ENCODE results near the gene CHI3L1.

CHI3L1 gene

GRCh38 chr1:203204756-203205155 lies 18.3 kb upstream of the CHI3L1 start:
- no peak for DNase-seq (ENCODE audit: low spot score)

- DNase-seq (ENCODE audit: low spot score) = no peak
Observed at GRCh38 chr1:203202431-203203245, 16.1 kb upstream of the CHI3L1 start.

DNA sequence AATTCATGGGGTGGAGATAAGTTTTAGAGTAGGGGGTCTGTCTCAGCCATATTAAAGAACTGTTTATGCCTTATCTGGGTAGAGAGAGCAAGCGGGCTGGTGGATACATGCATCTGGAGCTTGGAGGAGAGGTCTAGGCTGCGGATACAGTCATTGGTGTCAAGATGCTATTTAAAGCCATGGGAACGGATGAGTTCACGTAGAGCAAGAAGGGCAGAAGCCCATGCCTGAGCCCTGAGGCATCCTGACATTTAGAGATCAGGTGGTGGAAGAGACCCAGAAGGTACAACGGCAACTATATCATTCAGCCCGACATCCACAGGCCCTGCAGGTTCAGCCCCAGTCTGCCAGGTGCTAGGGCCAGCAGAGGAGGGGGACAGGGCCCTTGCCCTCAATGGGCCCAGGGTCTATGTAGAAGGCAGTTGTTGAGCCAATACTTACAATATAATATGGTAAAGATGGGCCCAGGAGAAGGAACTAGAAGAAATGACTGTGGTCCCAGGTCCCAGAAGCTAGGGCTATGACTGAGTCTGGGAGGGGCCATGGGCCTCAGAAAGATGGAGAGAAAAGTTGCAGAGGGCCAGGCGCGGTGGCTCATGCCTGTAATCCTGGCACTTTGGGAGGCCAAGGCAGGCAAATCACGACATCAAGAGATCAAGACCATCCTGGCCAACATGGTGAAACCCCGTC lies 15.2 kb upstream of the CHI3L1 start:
- no peak for DNase-seq (ENCODE audit: low spot score)

GRCh38 chr1:203200916-203201315 lies 14.4 kb upstream of the CHI3L1 start:
- DNase-seq (ENCODE audit: low spot score) = no peak

GRCh38 chr1:203199816-203200571 lies 13.5 kb upstream of the CHI3L1 start:
- DNase-seq (ENCODE audit: low spot score) = no peak

DNA sequence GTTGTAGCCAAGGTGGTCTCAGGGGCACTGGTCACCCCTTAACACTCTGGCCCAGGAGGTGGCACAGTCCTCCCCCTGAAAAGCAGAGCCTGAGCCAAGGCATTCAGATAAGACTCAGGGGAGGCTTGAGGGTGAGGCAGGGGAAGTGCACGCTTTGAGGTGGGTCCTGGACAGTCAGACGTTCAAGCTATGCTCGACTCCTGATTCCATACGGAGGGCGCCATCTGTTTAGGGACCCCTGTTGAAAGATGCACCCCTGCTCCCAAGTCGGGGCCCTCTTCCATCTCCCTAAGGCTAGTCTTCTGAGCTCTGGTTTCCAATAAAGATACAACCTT lies 12.9 kb upstream of the CHI3L1 start:
- DNase-seq (ENCODE audit: low spot score) = no peak

DNA sequence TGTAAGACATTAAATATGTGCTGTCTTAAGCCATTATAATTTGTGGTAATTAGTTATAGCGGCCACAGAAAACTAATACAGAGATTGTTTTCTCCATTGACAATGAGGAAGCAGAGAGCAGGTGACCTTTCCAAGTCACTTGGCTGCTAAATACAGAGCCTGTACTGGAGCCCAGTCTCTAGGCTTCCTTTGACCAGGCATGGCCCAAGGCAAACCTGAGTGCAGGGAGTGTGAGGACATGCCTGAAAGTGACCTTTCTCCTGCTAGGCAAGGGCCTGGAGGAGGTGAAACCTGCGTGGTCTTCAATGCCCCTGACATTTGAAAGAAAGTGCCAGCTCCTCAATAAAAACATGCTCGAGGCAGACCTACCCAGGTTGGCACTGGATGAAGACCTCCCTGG lies 12.5 kb upstream of the CHI3L1 start:
- no peak for DNase-seq (ENCODE audit: low spot score)

DNA sequence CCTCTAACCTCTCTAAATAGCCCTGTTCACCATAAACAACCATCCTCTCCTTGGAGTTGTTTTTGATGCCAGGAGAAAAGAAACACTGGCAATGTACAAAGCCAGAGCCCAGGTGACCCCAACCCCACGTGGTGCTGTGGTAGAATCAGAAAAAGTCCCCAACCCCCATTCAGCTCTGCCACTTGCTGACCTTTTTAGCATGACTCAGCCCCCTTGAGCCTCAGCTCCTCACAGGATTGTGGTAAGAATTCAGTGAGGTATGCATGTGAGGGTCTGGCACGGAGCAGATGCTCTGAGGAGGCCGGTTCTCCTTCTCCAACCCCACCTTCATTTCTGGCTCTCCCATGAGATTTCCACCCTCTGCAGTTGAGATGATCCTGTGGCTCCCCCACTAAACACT lies 11.1 kb upstream of the CHI3L1 start:
- DNase-seq (ENCODE audit: low spot score) = no peak

GRCh38 chr1:203196371-203196770 lies 9.9 kb upstream of the CHI3L1 start:
- DNase-seq (ENCODE audit: low spot score) = no peak

DNA sequence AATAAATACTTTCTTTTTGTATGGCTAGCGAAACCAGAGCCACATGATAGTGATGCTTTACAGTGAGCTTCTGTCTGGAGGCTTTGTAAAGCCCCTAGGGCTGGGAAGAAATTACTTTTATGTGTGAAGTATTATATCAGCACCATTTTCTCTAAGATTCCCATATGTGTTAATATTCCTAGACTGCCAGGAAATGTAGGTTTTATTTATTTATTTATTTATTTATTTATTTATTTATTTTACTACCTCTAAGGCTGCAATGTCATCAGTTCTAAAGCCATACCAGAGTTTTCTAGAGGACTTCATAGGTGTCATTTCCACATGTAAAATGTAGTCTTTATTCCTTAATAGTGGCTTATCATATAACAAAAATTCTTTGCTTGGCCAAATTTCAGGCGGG lies 4.4 kb upstream of the CHI3L1 start:
- no peak for DNase-seq (ENCODE audit: low spot score)

DNA sequence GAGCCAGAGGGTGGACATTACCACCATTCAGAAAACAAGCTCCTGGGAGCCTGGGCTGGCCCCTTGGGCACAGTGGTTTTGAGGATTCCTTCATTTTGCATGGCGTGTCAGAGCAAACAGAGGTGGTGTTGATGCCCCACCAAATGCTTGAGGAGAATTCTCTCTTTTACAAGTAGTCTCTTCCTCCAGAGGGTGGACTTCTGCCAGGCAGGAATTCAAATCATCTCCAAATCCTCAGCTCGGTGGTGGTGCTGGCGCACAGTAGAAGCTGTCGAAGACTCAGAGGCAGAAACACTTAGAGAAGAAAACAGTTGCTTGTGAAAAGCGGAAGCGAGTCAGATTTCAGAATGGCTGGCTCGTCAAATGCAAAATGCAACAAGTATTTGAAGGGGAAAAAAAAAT lies 3.4 kb upstream of the CHI3L1 start:
- DNase-seq (ENCODE audit: low spot score) = no peak

- DNase-seq (ENCODE audit: low spot score) = no peak
Observed at GRCh38 chr1:203188686-203189232, 2.3 kb upstream of the CHI3L1 start.

GRCh38 chr1:203187689-203188264 lies 1.3 kb upstream of the CHI3L1 start:
- no peak for DNase-seq (ENCODE audit: low spot score)

GRCh38 chr1:203187304-203187685 lies 791 bp upstream of the CHI3L1 start:
- DNase-seq (ENCODE audit: low spot score) = no peak

- DNase-seq (ENCODE audit: low spot score) = no peak
Observed at GRCh38 chr1:203186091-203186445, 436 bp downstream of the CHI3L1 start.

DNA sequence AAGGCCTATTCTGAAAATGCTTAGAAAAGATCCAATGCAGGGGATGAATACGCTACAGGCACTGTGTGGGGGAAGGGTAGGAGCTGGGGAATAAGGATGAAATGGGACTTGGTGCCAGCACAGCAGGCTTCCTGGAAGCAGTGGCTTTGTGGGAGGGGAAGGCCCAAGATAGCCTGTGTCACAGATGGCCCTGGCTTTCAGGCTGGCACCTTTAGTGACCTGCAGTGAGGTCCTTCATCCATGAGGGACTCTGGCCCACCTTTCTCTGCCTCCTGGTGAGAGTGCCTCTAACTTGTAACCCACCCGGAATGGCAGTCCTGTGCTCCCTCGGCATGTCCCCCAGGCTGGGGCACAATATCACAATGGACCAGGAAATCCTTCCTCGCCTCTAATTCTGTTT lies 919 bp downstream of the CHI3L1 start:
- no peak for DNase-seq (ENCODE audit: low spot score)

DNA sequence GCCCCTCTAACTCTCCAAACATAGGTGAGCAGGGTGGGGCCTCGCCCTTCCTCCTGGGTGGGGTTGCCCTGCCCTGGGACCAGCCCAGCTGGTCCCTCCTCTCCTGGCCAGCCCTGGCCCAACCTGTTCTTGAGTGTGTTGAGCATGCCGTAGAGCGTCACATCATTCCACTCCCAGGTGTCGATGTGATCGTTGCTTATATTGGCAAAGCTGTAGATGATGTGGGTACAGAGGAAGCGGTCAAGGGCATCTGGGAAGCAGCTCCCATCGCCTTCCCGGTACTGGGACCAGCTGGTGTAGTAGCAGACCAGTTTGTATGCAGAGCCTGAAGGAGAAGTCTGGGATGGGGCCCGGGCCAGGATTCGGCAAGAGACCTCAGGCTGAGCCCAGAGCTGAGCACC lies 1.4 kb downstream of the CHI3L1 start:
- DNase-seq (ENCODE audit: low spot score) = no peak

GRCh38 chr1:203184467-203184866 lies 2.0 kb downstream of the CHI3L1 start:
- no peak for DNase-seq (ENCODE audit: low spot score)

- DNase-seq (ENCODE audit: low spot score) = no peak
Observed at GRCh38 chr1:203183828-203184227, 2.7 kb downstream of the CHI3L1 start.

- DNase-seq (ENCODE audit: low spot score) = no peak
Observed at GRCh38 chr1:203182387-203182953, 4.0 kb downstream of the CHI3L1 start.

DNA sequence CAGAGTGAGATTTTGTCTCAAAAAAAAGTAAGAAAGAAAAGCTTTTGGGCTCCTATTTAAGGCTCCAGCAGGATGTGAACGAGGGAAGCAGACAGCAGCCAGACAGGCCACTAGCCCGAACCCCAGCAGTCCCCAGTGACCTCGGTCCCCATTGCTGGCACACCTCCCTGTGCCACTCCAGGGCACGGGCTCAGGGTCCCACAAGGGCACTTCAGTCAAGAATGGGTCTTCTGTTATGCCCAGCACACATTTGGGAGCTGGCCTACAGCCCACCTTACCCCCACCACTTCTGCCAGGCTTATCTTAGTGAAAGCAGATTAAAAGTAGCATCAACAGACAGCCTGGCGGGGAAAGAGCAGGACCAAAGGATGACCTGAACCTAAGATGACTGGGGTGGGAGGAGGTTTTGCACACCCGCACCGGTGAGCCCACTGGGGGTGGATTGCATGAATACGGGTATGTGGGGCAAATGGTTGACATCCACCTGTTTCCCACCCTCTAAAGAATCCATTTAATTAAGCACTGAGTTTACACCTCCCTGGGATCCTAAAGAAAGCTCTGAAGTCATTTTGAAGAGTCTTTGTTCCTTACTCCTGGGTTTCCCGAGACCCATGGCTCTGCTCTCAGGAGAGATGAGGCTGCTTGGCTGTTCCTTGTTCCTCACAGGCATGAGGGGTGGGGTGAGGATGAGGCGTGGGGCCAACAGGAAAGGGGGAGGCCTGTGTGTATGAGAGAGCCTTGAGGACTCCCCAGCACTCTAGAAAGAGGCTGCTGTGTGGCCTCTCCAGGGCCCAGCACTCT lies 4.7 kb downstream of the CHI3L1 start:
- DNase-seq (ENCODE audit: low spot score) = no peak

Measured in LoVo (cell line).